CD8-positive, alpha-beta memory T cell (primary cell): Measurements from ENCODE around the gene CAMK1D. TPM values are rescaled to one million over a fixed set of nuclear protein-coding genes. Genes with fewer than 3 reads are reported as not detected.

Experiments used
- CTCF ChIA-PET: fragments of 350-600 bp; sonication (Branson Sonifier 250); formaldehyde crosslinking; loops from one replicate; lab custom pipeline; 2021; ENCODE audit warnings: antibody characterized with exemption; lab: Charles Lee
- POLR2A ChIA-PET: fragments of 350-600 bp; sonication (Branson Sonifier 250); formaldehyde crosslinking; loops from one replicate; lab custom pipeline; 2021; ENCODE audit warnings: antibody characterized with exemption; lab: Charles Lee
- DNase-seq, 5 donors: peaks; one replicate each; pipeline versions ENCODE4 v3.0.0 to v3.0.0-alpha.2; 2020 to 2022; ENCODE audit warnings: mixed read lengths in 1 of 5
- H3K27ac ChIP-seq: one replicate; pipeline ENCODE4 v1.7.0; 2013; ENCODE audit warnings: low read depth, mild to moderate bottlenecking, low read length, moderate library complexity
- H3K27me3 ChIP-seq: 2 replicates; pipeline ENCODE4 v1.7.0; 2013; ENCODE audit warnings: low read length, mild to moderate bottlenecking; ENCODE audit not compliant: insufficient read depth, poor library complexity, severe bottlenecking
- H3K36me3 ChIP-seq: 2 replicates; pipeline ENCODE4 v1.7.0; 2013; ENCODE audit warnings: mild to moderate bottlenecking, low read length, moderate library complexity; ENCODE audit not compliant: insufficient read depth
- H3K4me1 ChIP-seq: 2 replicates; pipeline ENCODE4 v1.7.0; 2013; ENCODE audit warnings: mild to moderate bottlenecking, low read length, moderate library complexity; ENCODE audit not compliant: insufficient read depth
- H3K4me3 ChIP-seq: 2 replicates; pipeline ENCODE4 v1.7.0; 2013; ENCODE audit warnings: mild to moderate bottlenecking, low read length
- H3K9me3 ChIP-seq: 2 replicates; pipeline ENCODE4 v1.7.0; 2013; ENCODE audit warnings: mild to moderate bottlenecking, low read length
- H3K27ac Mint-ChIP-seq, 8 donors: one replicate each; pipeline ENCODE4 v1.8.0; 2020 to 2021; ENCODE audit warnings: mixed read lengths in 8 of 8, mild to moderate bottlenecking in 6 of 8, inconsistent platforms in 3 of 8, moderate library complexity in 3 of 8
- H3K27me3 Mint-ChIP-seq, 2 donors: one replicate each; pipeline ENCODE4 v1.8.0; 2020 to 2021; ENCODE audit warnings: mixed read lengths in 2 of 2, mild to moderate bottlenecking in 1 of 2, moderate library complexity in 1 of 2
- H3K36me3 Mint-ChIP-seq, 3 donors: one replicate each; pipeline ENCODE4 v1.8.0; 2020 to 2021; ENCODE audit warnings: mixed read lengths in 3 of 3, inconsistent platforms in 1 of 3, mild to moderate bottlenecking in 1 of 3
- H3K4me1 Mint-ChIP-seq, 3 donors: one replicate each; pipeline ENCODE4 v1.8.0; 2020 to 2021; ENCODE audit warnings: mixed read lengths in 3 of 3, inconsistent platforms in 1 of 3, mild to moderate bottlenecking in 1 of 3
- H3K4me3 Mint-ChIP-seq, 7 donors: one replicate each; pipeline ENCODE4 v1.8.0; 2020 to 2021; ENCODE audit warnings: mixed read lengths in 7 of 7, mild to moderate bottlenecking in 6 of 7, moderate library complexity in 4 of 7, inconsistent platforms in 2 of 7
- H3K9me3 Mint-ChIP-seq, 5 donors: one replicate each; pipeline ENCODE4 v1.8.0; 2020 to 2022; ENCODE audit warnings: mixed read lengths in 5 of 5, mild to moderate bottlenecking in 3 of 5, moderate library complexity in 2 of 5, inconsistent platforms in 1 of 5
- polyA plus RNA-seq: library from polyadenylated mRNA; unstranded; fragments of 300-500 nt; fragmentation: Illumina TruSeq; gene quantifications from one replicate; pipeline ENCODE4 v1.2.3, GENCODE V29; 2021
- total RNA-seq, 2 experiments: library from RNA; stranded (reverse); gene quantifications; one replicate each; pipeline ENCODE4 v1.2.3, GENCODE V29; 2021

CAMK1D gene
- total and polyA plus RNA-seq, 3 experiments from 2014 or later: 8.9 to 15.1 (median 10.0) TPM

GRCh38 chr10:12684784-12685183, 335.4 kb downstream of the CAMK1D start:
- H3K27me3 ChIP-seq: no peaks in the 10 kb centered on the region
- Mint-ChIP-seq H3K4me3 (no peak overlapping the region), H3K27me3 (no peaks in the 10 kb centered on the region), H3K9me3 (no peaks in the 10 kb centered on the region), H3K4me1 (peaks cover 8 to 12% (median 11%) of the 10 kb centered on the region in 3 donors), H3K36me3 (peaks cover 0 to 4% (median 4%) of the 10 kb centered on the region in 3 donors), H3K27ac (no peak overlapping the region)
- no peak for DNase-seq
- H3K36me3 ChIP-seq: no peaks in the 10 kb centered on the region
- H3K4me3 ChIP-seq: no peak overlapping the region
- no peak overlapping the region for H3K27ac ChIP-seq
- ChIA-PET POLR2A (no interaction called here), CTCF (no interaction called here)
- no peaks in the 10 kb centered on the region for H3K4me1 ChIP-seq
- no peaks in the 10 kb centered on the region for H3K9me3 ChIP-seq

DNA sequence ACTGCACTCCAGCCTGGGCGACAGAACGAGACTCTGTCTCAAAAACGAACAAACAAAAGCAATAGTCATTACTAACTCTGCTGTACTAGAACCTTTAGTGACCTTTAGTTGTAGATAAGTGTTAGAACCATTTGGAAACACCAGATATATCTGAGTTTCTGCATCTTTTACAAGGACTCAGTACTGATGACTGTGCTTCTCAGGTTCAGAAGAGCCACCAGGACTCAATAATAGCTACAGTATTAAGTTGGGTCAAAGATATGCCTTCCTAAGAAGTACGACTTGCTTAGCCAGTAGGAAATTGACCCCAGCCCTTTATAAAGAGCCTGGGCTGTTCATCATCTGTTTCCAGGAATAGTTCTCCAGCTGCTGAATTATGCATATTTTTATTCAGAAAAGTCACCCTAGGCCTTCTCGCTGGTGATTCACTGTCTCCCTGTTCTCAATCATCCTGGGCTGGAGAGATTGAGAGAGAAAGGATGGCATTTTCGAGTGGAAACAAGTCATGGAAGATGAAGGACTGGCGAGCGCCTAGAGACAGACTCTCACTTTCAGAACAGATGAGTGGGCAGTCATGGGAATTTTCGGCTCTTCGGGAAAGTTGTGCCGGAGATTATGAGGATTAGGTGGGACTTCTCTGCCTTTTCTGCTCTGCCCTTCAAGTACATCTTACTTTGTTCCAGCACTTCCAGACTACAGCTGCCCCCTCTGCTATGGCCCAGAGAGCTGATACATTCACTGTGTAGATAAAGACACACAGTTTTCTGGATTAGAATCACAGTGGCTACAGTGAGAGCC, 336.1 kb downstream of the CAMK1D start:
- H3K27ac ChIP-seq: no peak overlapping the region
- Mint-ChIP-seq H3K36me3 (no peaks in the 10 kb centered on the region), H3K9me3 (no peaks in the 10 kb centered on the region), H3K4me3 (no peak overlapping the region), H3K27ac (no peak overlapping the region), H3K27me3 (no peaks in the 10 kb centered on the region), H3K4me1 (peaks cover 8 to 12% (median 12%) of the 10 kb centered on the region in 3 donors)
- H3K36me3 ChIP-seq: no peaks in the 10 kb centered on the region
- POLR2A ChIA-PET: no interaction called here
- H3K27me3 ChIP-seq: no peaks in the 10 kb centered on the region
- CTCF ChIA-PET: no interaction called here
- no peak overlapping the region for H3K4me3 ChIP-seq
- no peak for DNase-seq
- H3K4me1 ChIP-seq: no peaks in the 10 kb centered on the region
- H3K9me3 ChIP-seq: no peaks in the 10 kb centered on the region

DNA sequence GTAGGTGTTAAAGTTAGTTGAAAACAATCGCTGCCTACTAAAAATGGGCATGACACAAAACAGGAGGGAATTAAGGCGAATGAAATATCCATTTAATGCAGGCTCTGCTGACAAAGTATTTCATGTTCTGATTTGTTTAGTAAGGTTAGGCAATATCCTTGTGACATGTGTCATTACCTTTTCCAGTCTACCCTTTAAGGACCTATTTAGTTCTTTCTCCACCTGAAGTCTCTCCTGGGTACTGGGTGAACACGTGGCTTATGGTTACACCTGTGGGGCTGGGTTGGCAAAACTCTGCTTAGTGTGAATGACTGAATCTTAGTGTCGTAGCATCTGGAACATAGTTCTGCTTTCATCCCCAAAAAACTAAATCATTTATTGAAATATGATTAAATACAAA, 338.6 kb downstream of the CAMK1D start:
- Mint-ChIP-seq H3K27me3 (no peaks in the 10 kb centered on the region), H3K4me3 (no peak overlapping the region), H3K36me3 (no peaks in the 10 kb centered on the region), H3K9me3 (no peaks in the 10 kb centered on the region), H3K4me1 (peaks cover 0 to 4% (median 0%) of the 10 kb centered on the region in 3 donors), H3K27ac (no peak overlapping the region)
- no peak for DNase-seq
- CTCF ChIA-PET: no interaction called here
- no peaks in the 10 kb centered on the region for H3K27me3 ChIP-seq
- no peaks in the 10 kb centered on the region for H3K9me3 ChIP-seq
- POLR2A ChIA-PET: no interaction called here
- no peak overlapping the region for H3K27ac ChIP-seq
- H3K4me3 ChIP-seq: no peak overlapping the region
- no peaks in the 10 kb centered on the region for H3K36me3 ChIP-seq
- no peaks in the 10 kb centered on the region for H3K4me1 ChIP-seq

DNA sequence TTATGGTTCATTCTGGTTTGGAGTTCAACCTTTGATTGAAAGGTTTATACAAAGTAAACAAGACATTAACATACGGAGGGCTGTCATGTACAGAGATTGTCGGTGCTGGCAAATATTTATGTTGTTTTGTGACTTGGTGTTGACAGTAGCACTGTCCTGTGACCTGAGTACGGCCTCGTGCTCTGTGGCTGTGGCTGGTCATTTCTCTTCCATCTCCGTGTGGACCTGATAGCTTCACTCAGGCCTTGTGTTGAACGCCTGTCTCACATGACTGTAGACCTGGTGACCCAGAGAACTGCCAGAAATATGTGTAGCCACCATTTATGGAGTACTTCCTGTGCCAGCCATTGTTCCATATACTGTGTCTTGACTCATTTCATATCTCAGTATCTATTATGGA, 340.5 kb downstream of the CAMK1D start:
- Mint-ChIP-seq H3K9me3 (no peaks in the 10 kb centered on the region), H3K27me3 (no peaks in the 10 kb centered on the region), H3K4me1 (peaks cover 0 to 4% (median 0%) of the 10 kb centered on the region in 3 donors), H3K4me3 (peak overlapping the region in 1 of 7 donors; percentile 14), H3K36me3 (no peaks in the 10 kb centered on the region), H3K27ac (peak overlapping the region in 1 of 8 donors; percentile 46)
- ChIA-PET POLR2A (no interaction called here), CTCF (no interaction called here)
- Histone ChIP-seq H3K9me3 (no peaks in the 10 kb centered on the region), H3K4me3 (no peak overlapping the region), H3K27ac (no peak overlapping the region), H3K4me1 (no peaks in the 10 kb centered on the region), H3K27me3 (no peaks in the 10 kb centered on the region), H3K36me3 (no peaks in the 10 kb centered on the region)
- DNase-seq: no peak

- H3K27ac Mint-ChIP-seq: no peak overlapping the region
- Histone ChIP-seq H3K9me3 (no peaks in the 10 kb centered on the region), H3K27me3 (no peaks in the 10 kb centered on the region), H3K4me1 (no peaks in the 10 kb centered on the region), H3K36me3 (no peaks in the 10 kb centered on the region), H3K4me3 (no peak overlapping the region), H3K27ac (no peak overlapping the region)
- peaks cover 0 to 4% (median 0%) of the 10 kb centered on the region in 3 donors for H3K4me1 Mint-ChIP-seq
- POLR2A ChIA-PET: no interaction called here
- CTCF ChIA-PET: interaction anchor here (0.7 kb wide), 1 partner anchor 17 kb away, joined by 3 read pairs; no protein-coding TSS in a partner anchor
- H3K36me3 Mint-ChIP-seq: no peaks in the 10 kb centered on the region
- no peaks in the 10 kb centered on the region for H3K27me3 Mint-ChIP-seq
- no peak for DNase-seq
- no peaks in the 10 kb centered on the region for H3K9me3 Mint-ChIP-seq
- no peak overlapping the region for H3K4me3 Mint-ChIP-seq
Measured at GRCh38 chr10:12690525-12691126, 341.3 kb downstream of the CAMK1D start.

GRCh38 chr10:12691596-12691995, 342.2 kb downstream of the CAMK1D start:
- Histone ChIP-seq H3K27ac (no peak overlapping the region), H3K4me1 (no peaks in the 10 kb centered on the region), H3K36me3 (no peaks in the 10 kb centered on the region), H3K9me3 (no peaks in the 10 kb centered on the region), H3K27me3 (no peaks in the 10 kb centered on the region), H3K4me3 (no peak overlapping the region)
- no peaks in the 10 kb centered on the region for H3K27me3 Mint-ChIP-seq
- no peak for DNase-seq
- no peaks in the 10 kb centered on the region for H3K9me3 Mint-ChIP-seq
- H3K4me3 Mint-ChIP-seq: no peak overlapping the region
- ChIA-PET CTCF (interaction anchor here (0.7 kb wide), 1 partner anchor 16 kb away, joined by 3 read pairs; no protein-coding TSS in a partner anchor), POLR2A (no interaction called here)
- peak overlapping the region in 1 of 8 donors; percentile 65 for H3K27ac Mint-ChIP-seq
- peaks cover 0 to 4% (median 0%) of the 10 kb centered on the region in 3 donors for H3K4me1 Mint-ChIP-seq
- no peaks in the 10 kb centered on the region for H3K36me3 Mint-ChIP-seq

- Histone ChIP-seq H3K4me3 (no peak overlapping the region), H3K27ac (no peak overlapping the region), H3K36me3 (no peaks in the 10 kb centered on the region), H3K4me1 (no peaks in the 10 kb centered on the region), H3K27me3 (no peaks in the 10 kb centered on the region), H3K9me3 (no peaks in the 10 kb centered on the region)
- H3K9me3 Mint-ChIP-seq: no peaks in the 10 kb centered on the region
- ChIA-PET CTCF (no interaction called here), POLR2A (no interaction called here)
- no peak overlapping the region for H3K27ac Mint-ChIP-seq
- DNase-seq: no peak
- no peak overlapping the region for H3K4me3 Mint-ChIP-seq
- peaks cover 4 to 5% (median 5%) of the 10 kb centered on the region in 3 donors for H3K4me1 Mint-ChIP-seq
- peaks cover 0 to 4% (median 2%) of the 10 kb centered on the region in 3 donors for H3K36me3 Mint-ChIP-seq
- no peaks in the 10 kb centered on the region for H3K27me3 Mint-ChIP-seq
Measured at GRCh38 chr10:12697764-12698163, 348.4 kb downstream of the CAMK1D start.

DNA sequence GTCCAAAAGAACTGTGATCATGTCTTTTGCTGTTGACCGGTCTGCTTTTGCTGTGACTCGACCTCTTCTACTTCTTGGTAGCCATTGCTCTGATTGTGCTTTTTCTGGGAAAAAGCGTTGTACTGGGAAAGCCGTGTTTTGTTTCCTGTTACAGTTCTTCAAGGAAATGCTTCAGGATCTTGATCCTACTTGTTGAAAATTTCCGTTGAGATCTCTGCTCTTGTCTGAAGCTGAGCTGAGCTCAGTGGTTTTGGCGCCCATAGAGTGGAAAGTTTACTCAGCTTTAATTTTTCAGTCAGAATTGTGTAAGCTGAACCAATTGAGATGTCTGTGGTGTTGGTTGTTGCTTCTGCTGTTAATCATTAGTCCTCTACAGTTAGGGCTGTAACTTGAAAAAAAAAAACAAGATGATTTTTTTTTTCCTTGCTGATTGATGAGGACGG, 349.9 kb downstream of the CAMK1D start:
- DNase-seq: no peak
- peak overlapping the region in 1 of 8 donors; percentile 87 for H3K27ac Mint-ChIP-seq

More for the DNA sequence above, 349.9 kb downstream of the CAMK1D start:
- no peaks in the 10 kb centered on the region for H3K4me1 ChIP-seq
- H3K27me3 Mint-ChIP-seq: no peaks in the 10 kb centered on the region
- peaks cover 0 to 4% (median 2%) of the 10 kb centered on the region in 3 donors for H3K36me3 Mint-ChIP-seq
- H3K9me3 ChIP-seq: no peaks in the 10 kb centered on the region
- no peak overlapping the region for H3K4me3 ChIP-seq
- CTCF ChIA-PET: no interaction called here
- H3K9me3 Mint-ChIP-seq: no peaks in the 10 kb centered on the region
- no peak overlapping the region for H3K4me3 Mint-ChIP-seq
- no peak overlapping the region for H3K27ac ChIP-seq
- peaks cover 4 to 5% (median 5%) of the 10 kb centered on the region in 3 donors for H3K4me1 Mint-ChIP-seq
- no peaks in the 10 kb centered on the region for H3K36me3 ChIP-seq
- H3K27me3 ChIP-seq: no peaks in the 10 kb centered on the region
- POLR2A ChIA-PET: no interaction called here
